ENCODE data around the gene APAF1.

APAF1 gene

DNA sequence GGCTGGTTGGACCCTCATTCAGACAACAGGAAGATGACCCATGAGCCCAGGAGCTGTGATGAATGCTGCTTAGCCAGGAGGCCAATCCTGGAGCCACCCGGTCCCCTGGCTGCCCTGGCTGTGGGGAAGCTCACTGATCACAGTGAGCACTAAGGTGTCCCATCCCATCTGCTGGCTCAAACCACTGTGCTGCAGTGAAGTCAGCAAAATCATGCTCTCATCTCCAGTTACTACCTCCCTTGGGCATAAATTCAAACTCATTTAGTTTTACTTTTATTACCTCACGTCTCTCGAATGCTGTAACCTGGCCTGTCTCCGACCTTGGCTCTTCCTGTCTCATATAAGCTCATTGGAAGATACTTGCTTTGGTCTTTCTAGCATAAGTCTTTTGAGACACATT, 112.4 kb downstream of the APAF1 start:
- DNase-seq, result no peak

DNA sequence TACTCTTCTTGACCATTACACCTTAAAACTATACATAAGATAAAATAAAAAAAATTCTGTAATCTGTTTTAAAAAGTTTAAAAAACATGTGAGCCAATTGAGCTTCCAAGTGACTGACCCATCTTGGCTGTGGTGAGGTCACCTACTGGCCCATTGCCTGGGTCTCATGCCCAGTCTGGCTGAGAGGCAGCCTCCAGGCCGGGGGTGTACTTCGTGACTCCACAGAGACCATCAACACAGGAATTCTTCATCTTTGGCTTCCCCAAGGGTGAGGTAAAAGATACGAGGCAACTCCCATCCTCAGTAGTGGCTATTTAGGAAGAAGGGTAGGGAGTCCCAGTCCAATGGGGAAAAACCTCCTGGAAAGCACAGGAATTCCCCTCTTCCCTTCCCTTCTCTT, 113.2 kb downstream of the APAF1 start:
- no peak for DNase-seq

DNA sequence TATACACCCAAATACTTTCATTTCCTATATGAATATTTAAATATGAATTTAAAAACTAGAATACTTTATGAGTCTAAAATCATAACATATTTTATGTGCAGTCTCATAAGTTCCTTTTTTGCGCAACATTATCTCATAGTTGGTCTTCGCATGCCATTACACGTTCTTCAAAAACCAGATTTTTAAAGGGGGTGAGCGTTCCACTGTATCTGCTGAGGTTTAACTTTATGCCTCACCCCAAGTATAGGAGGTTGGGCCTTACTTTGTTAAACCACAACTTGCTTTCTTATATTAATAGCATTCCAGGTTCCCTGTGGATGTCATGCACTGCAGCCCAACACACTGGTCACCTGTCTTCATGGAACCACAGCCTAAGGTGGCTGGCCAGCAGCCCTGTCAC, 118.6 kb downstream of the APAF1 start:
- DNase-seq, result no peak

DNA sequence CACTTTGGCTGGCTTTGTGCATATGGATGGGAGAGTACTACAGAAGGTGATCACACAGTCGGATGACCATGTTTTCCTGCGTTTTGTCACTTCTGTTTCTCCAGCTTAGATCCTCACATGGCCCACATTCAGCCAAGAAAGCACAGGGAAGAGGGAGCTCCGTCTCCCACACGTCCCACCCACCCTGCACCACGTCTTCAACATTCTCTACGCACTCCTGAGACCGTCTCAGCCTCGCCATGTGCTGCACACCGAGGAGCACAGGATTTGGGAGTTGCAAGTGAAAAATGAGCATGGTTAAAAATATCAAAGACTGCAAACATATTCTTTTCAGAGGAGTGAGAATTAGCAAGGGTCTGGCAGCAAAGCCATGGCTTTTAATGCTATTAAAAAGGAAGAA, 122.2 kb downstream of the APAF1 start:
- no peak for DNase-seq

DNA sequence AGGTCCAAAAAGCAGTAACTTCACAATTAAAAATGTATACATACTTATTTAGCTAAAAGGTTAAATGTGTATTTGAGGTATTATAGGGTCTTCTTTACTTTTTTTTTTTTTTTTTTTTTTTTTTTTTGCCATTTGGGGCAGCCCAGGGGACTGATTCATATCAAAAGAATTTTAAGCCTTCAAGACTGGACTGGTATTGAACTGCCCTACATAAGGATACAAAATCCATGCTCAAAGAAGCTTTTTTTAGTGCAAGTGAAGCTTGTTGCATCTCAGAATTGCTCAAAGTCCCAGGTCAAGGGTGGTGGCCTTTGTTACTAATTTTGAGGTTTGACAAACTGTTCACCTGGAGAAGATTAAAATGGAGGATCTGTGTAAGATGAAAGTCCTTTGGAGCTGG, 124.0 kb downstream of the APAF1 start:
- no peak for DNase-seq

DNA sequence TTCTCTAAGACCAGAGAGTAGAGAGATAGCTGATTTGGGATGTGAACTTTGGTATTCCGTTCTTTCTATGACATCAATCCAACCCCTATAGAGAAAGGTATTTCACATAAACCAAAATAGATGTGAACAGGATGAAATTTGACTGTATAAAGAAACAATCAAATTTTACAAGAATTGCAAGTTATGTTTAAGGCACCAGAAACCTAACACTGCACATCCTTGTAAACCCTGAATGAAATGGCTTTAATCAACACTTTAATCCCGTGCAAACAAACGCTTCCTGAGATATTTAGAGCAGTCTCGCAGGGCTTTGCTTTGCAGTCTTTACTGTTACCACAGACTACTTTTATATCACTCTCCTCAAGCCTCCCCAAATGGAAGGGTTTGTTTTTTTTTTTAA, 125.1 kb downstream of the APAF1 start:
- DNase-seq, result no peak

DNA sequence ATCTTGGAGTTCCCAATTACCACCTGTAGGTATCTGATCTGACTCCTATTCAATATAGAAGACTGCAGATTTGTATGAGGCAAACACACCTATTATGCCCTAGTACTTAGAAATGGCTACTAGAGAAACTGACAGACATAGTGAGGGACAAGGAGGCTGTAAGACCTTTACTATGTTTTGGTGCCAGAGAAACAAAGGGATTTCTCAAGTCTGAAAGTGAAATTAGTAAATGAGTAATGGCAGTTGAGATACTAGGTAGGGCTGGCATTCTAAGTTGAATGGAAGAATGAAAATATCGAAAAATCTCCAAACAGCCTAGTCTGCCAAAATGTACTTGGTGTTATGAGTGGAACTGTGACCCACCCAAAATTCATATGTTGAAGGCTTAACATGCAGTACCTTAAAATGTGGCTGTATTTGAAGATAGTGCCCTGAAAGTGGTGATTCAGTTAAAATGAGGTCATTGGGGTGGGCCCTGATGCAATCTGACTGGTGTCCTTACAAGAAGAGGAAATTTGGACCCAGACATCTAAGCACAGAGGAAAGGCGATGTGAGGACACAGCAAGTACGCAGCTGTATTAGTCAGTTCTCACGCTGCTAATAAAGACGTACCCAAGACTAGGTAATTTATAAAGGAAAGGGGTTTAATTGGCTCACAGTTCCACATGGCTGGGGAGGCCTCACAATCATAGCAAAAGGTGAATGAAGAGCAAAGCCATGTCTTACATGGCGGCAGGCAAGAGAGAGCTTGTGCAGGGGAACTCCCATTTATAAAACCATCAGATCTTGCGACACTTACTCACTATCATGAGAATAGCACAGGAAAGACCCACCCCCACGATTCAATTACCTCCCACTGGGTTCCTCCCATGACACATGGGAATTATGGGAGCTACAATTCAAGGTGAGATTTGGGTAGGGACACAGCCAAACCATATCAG, 127.0 kb downstream of the APAF1 start:
- DNase-seq, result no peak

DNA sequence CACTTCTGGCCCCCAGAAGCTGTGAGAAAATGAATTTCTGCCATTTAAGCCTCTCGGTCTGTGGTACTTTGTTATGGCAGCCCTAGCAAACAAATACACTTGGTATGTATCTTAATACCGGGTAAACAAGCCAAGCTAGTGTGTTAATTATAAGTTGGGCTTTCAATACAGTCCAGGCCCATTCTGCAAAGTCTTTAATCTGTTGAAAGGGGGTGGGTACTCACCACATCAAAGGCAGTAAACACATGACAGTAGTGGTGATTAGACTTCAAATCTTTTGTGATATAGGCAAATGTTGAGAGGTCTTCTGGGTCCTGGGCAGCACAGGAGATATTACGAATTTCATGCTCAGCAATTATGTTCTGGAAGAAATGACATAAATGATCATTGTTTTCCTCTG, 127.7 kb downstream of the APAF1 start:
- DNase-seq, result no peak

DNA sequence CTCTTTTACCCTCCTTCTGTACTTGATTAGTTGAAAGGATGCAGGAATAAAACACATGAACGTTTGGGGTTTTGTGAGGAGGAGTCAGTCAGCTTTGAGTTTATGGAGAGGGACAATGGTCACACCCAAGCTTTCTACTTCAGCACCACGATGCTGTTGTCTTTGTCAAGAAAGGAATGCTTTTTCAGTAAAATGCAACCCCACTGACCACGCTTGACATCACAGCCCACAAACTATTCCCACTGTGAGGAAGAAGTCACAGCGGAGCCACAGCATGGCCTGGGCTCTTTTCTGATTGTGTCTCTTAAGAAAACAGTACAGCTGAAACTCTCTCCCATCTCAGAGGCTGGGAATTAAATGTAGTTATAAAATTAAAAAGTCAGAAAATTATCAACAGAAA, 135.2 kb downstream of the APAF1 start:
- DNase-seq, result no peak

DNA sequence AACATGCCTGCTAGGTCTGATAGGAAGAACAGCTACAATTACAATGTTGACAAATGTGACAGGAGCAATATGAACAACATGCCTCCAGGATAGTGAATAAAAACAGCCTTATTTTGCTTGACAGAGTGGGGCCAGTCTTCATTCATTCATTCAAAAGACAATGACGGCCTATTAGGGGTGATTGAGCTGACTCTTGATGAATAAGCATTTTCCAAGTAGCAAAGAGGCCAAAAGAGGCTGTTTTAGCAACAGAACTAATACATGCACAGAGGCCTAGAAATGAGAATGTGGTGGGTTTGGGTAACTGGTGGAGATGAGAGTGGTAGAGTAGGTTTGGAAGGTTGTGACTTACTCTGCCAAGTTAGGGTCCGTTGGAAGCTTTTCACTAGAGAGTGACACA, 138.3 kb downstream of the APAF1 start:
- no peak for DNase-seq

Measured in NCI-H1105 treated with DMSO at 0.1 percent for 48 hours (cell line).